ENCODE results near the gene CCSER1.

- TF ChIP-seq POLR2A (IDR thresholded peaks at IDR 0.05) (no peak), CTCF (IDR thresholded peaks at IDR 0.05) (no peak), EP300 (IDR thresholded peaks at IDR 0.05) (no peak)
These were observed 409.2 kb downstream of the CCSER1 start for GRCh38 chr4:90536408-90536807.
